ENCODE results near the gene CACNA1B. TPM values are rescaled to one million over a fixed set of nuclear protein-coding genes. Genes with fewer than 3 reads are reported as not detected.

Gene CACNA1B
- total RNA-seq, 2 experiments from 2014 or later = not detected

- Mint-ChIP-seq H3K4me1 (no peaks in the 10 kb centered on the region), H3K27ac (no peak overlapping the region), H3K9me3 (no peaks in the 10 kb centered on the region)
These were observed 40.0 kb upstream of the CACNA1B start for GRCh38 chr9:137837345-137838278.

DNA sequence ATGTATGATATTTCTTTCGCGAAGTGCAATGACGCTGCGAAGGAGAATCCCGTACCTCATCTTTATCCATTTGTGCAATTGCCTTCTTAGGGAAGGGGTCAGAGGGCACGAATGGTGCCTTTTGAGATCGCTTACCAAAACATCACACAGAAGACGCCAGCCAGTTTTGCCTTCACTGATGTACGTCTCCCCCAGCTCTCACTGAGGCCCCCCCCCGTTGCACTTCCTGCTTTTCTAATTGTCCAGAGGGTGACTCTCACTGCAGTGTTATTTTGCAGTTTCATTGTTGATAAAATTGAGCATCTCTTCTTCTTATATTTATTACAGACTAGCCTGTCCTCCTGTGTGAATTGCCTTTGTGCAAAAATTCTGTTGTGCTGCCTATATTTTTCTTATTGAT is 39.0 kb upstream of the CACNA1B start:
- H3K36me3 Mint-ChIP-seq (ENCODE audit: low read depth) = peaks cover 8% of the 10 kb centered on the region
- no peak overlapping the region for H3K27ac Mint-ChIP-seq
- no peaks in the 10 kb centered on the region for H3K9me3 Mint-ChIP-seq
- H3K4me3 Mint-ChIP-seq = no peak overlapping the region
- ChIA-PET POLR2A (no interaction called here), CTCF (no interaction called here)
- H3K4me1 Mint-ChIP-seq = no peaks in the 10 kb centered on the region
- DNase-seq = no peak
- H3K27me3 Mint-ChIP-seq = no peaks in the 10 kb centered on the region

More at GRCh38 chr9:137837345-137838278, 40.0 kb upstream of the CACNA1B start:
- CTCF ChIA-PET = no interaction called here
- POLR2A ChIA-PET = no interaction called here
- no peaks in the 10 kb centered on the region for H3K27me3 Mint-ChIP-seq
- no peak overlapping the region for H3K4me3 Mint-ChIP-seq
- no peak for DNase-seq
- H3K36me3 Mint-ChIP-seq (ENCODE audit: low read depth) = peaks cover 11% of the 10 kb centered on the region

- Mint-ChIP-seq H3K27me3 (no peaks in the 10 kb centered on the region), H3K4me1 (no peaks in the 10 kb centered on the region), H3K36me3 (ENCODE audit: low read depth) (no peaks in the 10 kb centered on the region), H3K4me3 (no peak overlapping the region), H3K9me3 (no peaks in the 10 kb centered on the region), H3K27ac (no peak overlapping the region)
- DNase-seq = no peak
- POLR2A ChIA-PET = no interaction called here
- CTCF ChIA-PET = no interaction called here
These were observed 34.2 kb upstream of the CACNA1B start for GRCh38 chr9:137843355-137843754.

DNA sequence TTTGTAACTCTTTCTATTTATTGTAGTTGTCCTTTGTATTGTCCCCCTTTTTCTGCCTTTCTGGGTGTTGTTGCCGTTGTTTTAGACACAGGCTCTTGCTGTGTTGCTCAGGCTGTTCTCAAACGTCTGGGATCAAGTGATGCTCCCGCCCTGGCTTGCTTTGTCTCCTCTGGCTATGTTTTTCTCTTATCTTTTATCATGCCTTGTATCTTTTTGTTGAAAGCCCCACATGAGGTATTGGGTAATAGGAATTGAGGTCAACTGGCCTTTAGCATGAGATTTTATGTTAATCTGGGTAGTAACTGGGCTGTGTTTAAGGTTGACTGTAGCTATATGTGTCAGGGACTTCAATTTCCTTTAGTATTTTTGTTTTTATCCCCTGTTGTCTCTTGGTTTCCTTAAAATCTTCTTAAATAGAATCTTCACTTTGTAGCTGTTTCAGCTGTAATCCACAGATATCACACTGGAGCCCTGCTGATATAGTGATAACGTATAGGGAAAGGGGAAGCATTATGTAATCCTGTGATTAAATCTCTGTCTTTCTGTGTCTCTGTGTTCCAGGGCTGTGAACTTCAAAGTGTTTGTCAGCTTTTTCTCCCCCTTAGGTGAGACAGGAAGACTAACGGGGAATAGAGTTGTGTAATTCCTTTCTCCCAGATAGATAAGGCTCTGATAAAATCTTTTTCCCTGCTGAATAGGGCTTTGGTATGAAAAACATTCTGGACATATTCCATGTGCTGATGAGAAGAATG is 25.9 kb upstream of the CACNA1B start:
- no peak for DNase-seq
- POLR2A ChIA-PET = interaction anchor here (0.6 kb wide), 1 partner anchor 216 kb away, joined by 3 read pairs; no protein-coding TSS in a partner anchor
- Mint-ChIP-seq H3K9me3 (peaks cover 18% of the 10 kb centered on the region), H3K27me3 (no peaks in the 10 kb centered on the region), H3K4me3 (no peak overlapping the region), H3K27ac (no peak overlapping the region), H3K36me3 (ENCODE audit: low read depth) (peaks cover 3% of the 10 kb centered on the region), H3K4me1 (peaks cover 3% of the 10 kb centered on the region)
- CTCF ChIA-PET = no interaction called here

- Mint-ChIP-seq H3K4me3 (no peak overlapping the region), H3K27me3 (no peaks in the 10 kb centered on the region), H3K4me1 (peaks cover 3% of the 10 kb centered on the region), H3K36me3 (ENCODE audit: low read depth) (peaks cover 3% of the 10 kb centered on the region), H3K9me3 (peaks cover 18% of the 10 kb centered on the region), H3K27ac (no peak overlapping the region)
- DNase-seq = no peak
- POLR2A ChIA-PET = no interaction called here
- CTCF ChIA-PET = no interaction called here
These were observed 24.1 kb upstream of the CACNA1B start for GRCh38 chr9:137853392-137853995.

DNA sequence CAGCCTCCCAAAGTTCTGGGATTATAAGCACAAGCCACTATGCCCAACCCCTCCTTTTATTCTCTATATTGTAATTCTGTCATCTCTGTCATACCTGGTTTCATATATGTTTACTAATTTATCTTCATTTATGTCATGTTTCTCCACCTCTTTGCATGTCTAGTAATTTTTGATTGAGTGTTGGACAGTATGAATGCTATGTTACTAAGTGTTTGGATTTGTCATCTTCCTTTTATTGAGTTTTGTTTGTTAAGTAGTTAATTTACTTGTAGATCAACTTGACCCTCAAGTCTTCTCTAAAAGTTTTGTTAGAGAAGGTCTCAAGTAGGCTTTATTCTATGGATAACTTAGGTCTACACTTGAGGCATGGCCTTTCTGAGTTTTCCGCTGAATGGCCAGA is 17.2 kb upstream of the CACNA1B start:
- peaks cover 2% of the 10 kb centered on the region for H3K27me3 Mint-ChIP-seq
- no peaks in the 10 kb centered on the region for H3K4me1 Mint-ChIP-seq
- DNase-seq = no peak
- CTCF ChIA-PET = no interaction called here
- H3K9me3 Mint-ChIP-seq = peaks cover 11% of the 10 kb centered on the region
- POLR2A ChIA-PET = no interaction called here
- peaks cover 6% of the 10 kb centered on the region for H3K36me3 Mint-ChIP-seq (ENCODE audit: low read depth)
- no peak overlapping the region for H3K4me3 Mint-ChIP-seq
- H3K27ac Mint-ChIP-seq = no peak overlapping the region

- H3K36me3 Mint-ChIP-seq (ENCODE audit: low read depth) = no peaks in the 10 kb centered on the region
- H3K9me3 Mint-ChIP-seq = no peaks in the 10 kb centered on the region
- H3K4me1 Mint-ChIP-seq = no peaks in the 10 kb centered on the region
- no peak for DNase-seq
- no peak overlapping the region for H3K27ac Mint-ChIP-seq
- ChIA-PET POLR2A (no interaction called here), CTCF (no interaction called here)
- H3K4me3 Mint-ChIP-seq = no peak overlapping the region
- H3K27me3 Mint-ChIP-seq = peaks cover 5% of the 10 kb centered on the region
These were observed 11.9 kb upstream of the CACNA1B start for GRCh38 chr9:137865581-137866145.

DNA sequence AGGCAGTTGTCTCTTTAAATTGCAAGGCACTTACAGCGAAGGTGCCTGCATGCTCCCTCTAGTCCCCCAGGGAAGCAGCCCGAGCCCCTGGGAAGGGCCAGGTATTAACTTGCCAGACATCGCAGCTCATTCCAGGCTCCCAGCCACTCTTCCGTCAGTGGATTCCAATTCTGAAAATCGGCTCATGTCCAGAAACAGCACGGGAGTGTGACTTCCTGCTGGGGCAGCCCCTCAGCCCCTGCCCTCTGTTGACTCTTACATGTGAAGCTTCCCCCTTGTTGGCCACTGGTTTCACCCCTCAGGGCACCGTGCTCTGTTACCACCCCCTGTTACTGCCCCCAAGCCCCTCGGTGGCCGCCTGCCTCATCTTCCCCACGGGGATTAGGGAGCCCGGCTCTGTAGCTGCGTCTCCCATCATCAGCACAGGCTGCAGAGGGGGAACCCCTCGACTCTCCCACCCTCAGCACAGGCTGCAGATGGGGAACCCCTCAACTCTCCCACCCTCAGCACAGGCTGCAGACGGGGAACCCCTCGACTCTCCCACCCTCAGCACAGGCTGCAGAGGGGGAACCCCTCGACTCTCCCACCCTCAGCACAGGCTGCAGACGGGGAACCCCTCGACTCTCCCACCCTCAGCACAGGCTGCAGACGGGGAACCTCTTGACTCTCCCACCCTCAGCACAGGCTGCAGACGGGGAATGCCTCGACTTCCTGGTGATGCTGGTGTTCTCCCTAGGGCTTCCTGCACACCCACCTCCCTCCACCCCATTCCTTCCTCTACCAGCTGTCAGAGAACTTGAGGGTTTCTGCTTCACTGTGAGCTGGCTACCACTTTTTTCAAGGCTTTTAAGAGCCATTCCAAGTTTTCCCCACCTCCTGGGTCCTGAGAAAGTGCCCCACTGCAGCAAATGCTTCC is 11.1 kb upstream of the CACNA1B start:
- H3K4me3 Mint-ChIP-seq = no peak overlapping the region
- no peaks in the 10 kb centered on the region for H3K4me1 Mint-ChIP-seq
- ChIA-PET CTCF (no interaction called here), POLR2A (no interaction called here)
- H3K27ac Mint-ChIP-seq = no peak overlapping the region
- no peak for DNase-seq
- peaks cover 5% of the 10 kb centered on the region for H3K27me3 Mint-ChIP-seq
- H3K36me3 Mint-ChIP-seq (ENCODE audit: low read depth) = no peaks in the 10 kb centered on the region
- H3K9me3 Mint-ChIP-seq = no peaks in the 10 kb centered on the region

GRCh38 chr9:137870432-137870831 is 7.2 kb upstream of the CACNA1B start:
- DNase-seq = no peak
- ChIA-PET POLR2A (no interaction called here), CTCF (no interaction called here)
- no peaks in the 10 kb centered on the region for H3K9me3 Mint-ChIP-seq
- peaks cover 3% of the 10 kb centered on the region for H3K27me3 Mint-ChIP-seq
- no peaks in the 10 kb centered on the region for H3K4me1 Mint-ChIP-seq
- H3K4me3 Mint-ChIP-seq = no peak overlapping the region
- no peaks in the 10 kb centered on the region for H3K36me3 Mint-ChIP-seq (ENCODE audit: low read depth)
- no peak overlapping the region for H3K27ac Mint-ChIP-seq

GRCh38 chr9:137872296-137872695 is 5.3 kb upstream of the CACNA1B start:
- no peak for DNase-seq
- H3K27me3 Mint-ChIP-seq = peaks cover 11% of the 10 kb centered on the region
- H3K4me1 Mint-ChIP-seq = peaks cover 2% of the 10 kb centered on the region
- ChIA-PET POLR2A (no interaction called here), CTCF (no interaction called here)
- H3K9me3 Mint-ChIP-seq = no peaks in the 10 kb centered on the region
- no peak overlapping the region for H3K27ac Mint-ChIP-seq
- no peak overlapping the region for H3K4me3 Mint-ChIP-seq
- no peaks in the 10 kb centered on the region for H3K36me3 Mint-ChIP-seq (ENCODE audit: low read depth)

- Mint-ChIP-seq H3K27me3 (peaks cover 11% of the 10 kb centered on the region), H3K27ac (no peak overlapping the region), H3K4me3 (no peak overlapping the region), H3K9me3 (no peaks in the 10 kb centered on the region), H3K4me1 (peaks cover 2% of the 10 kb centered on the region), H3K36me3 (ENCODE audit: low read depth) (no peaks in the 10 kb centered on the region)
- POLR2A ChIA-PET = no interaction called here
- CTCF ChIA-PET = no interaction called here
- DNase-seq = no peak
These were observed 4.2 kb upstream of the CACNA1B start for GRCh38 chr9:137873408-137873807.

DNA sequence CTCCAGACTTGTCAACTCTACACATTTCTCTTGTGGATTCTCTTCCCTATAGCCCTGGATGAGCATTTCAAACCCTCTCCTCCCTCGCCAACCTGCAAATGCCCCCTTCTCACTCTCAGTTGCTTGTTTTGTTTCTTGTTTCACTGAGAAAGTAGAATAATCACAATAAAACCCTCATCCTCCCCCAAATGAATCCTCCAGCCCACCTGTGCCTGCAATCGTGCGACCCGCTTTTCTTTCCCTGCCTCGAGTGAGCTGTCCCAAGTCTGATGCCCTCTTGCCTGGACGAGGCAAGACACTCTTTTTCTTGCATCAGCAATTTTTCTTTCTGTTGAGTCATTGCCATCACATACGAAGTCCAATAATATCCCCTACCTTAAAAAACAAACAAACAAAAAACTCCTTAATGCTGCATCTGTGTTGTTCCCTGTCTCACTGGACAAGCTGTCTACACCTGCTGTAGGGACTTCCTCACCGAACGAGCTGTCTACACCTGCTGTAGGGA is 3.7 kb upstream of the CACNA1B start:
- Mint-ChIP-seq H3K4me1 (peaks cover 2% of the 10 kb centered on the region), H3K4me3 (no peak overlapping the region), H3K9me3 (no peaks in the 10 kb centered on the region), H3K36me3 (ENCODE audit: low read depth) (no peaks in the 10 kb centered on the region), H3K27me3 (peaks cover 9% of the 10 kb centered on the region), H3K27ac (no peak overlapping the region)
- CTCF ChIA-PET = no interaction called here
- POLR2A ChIA-PET = no interaction called here
- DNase-seq = no peak
